ENCODE data around the gene RUNDC1. TPM values are rescaled to one million over a fixed set of nuclear protein-coding genes. Genes with fewer than 3 reads are reported as not detected.
"Not testable (repeated sequence)": the region's sequence is repeated elsewhere in the genome, so short reads cannot be mapped to it uniquely, and the experiment has no call there.

The RUNDC1 gene
- total and polyA plus RNA-seq, 2 donors (not counting 1 experiment from before 2014, with no cell fraction given): 8.0 to 8.8 TPM

GRCh38 chr17:42997390-42997983, 17.1 kb downstream of the RUNDC1 start:
- Histone ChIP-seq H3K4me1 (ENCODE audit: control insufficient read depth, extremely low read depth, insufficient read depth, low read length) (peaks cover 11% of the 10 kb centered on the region), H3K36me3 (ENCODE audit: control insufficient read depth, insufficient read depth, low read length) (peaks cover 11% of the 10 kb centered on the region), H3K9ac (ENCODE audit: insufficient read depth, low read length) (no peak overlapping the region), H3K4me2 (ENCODE audit: extremely low read depth, insufficient read depth, low read length) (peak overlapping the region; percentile 91), H3K9me3 (ENCODE audit: control insufficient read depth, insufficient read depth, low read depth, low read length) (no peaks in the 10 kb centered on the region), H4K20me1 (ENCODE audit: control insufficient read depth, extremely low read depth, insufficient read depth, low read length) (peaks cover 2% of the 10 kb centered on the region), H3K79me2 (ENCODE audit: control insufficient read depth, insufficient read depth, low read length) (peaks cover 26% of the 10 kb centered on the region), H3K27ac (ENCODE audit: insufficient read depth, low read length) (peak overlapping the region; percentile 17), H3K27me3 (ENCODE audit: control insufficient read depth, insufficient read depth, low read length) (no peaks in the 10 kb centered on the region), H2AFZ (ENCODE audit: low read length) (peak overlapping the region; percentile 90), H3K4me3 (replicated peaks in 1 of 4; ENCODE audit: control extremely low read depth in 1 of 4, insufficient read depth in 1 of 4, low read depth in 3 of 4, low read length in 4 of 4) (peak overlapping the region; percentile 6 to 46 (median 28))
- DNase-seq (ENCODE audit: low read depth in 2 of 2): no peak
- TF ChIP-seq CTCF (conservative IDR thresholded peaks at IDR 0.05 in 1 of 2, IDR thresholded peaks at IDR 0.05 in 1 of 2; ENCODE audit: low read depth in 1 of 2, low read length in 2 of 2) (no peak), EZH2 (IDR thresholded peaks at IDR 0.05; ENCODE audit: low read length, missing control alignments) (no peak)

- peak within 1 kb of the TSS; percentile 99 for H3K4me2 ChIP-seq (ENCODE audit: extremely low read depth, insufficient read depth, low read length)
- DNase-seq (ENCODE audit: low read depth in 2 of 2): peak; percentile 100
- H4K20me1 ChIP-seq (ENCODE audit: control insufficient read depth, extremely low read depth, insufficient read depth, low read length): peaks cover 2% of the 10 kb centered on the region
- peak within 1 kb of the TSS; percentile 85 for H3K9ac ChIP-seq (ENCODE audit: insufficient read depth, low read length)
- no peaks in the 10 kb centered on the region for H3K27me3 ChIP-seq (ENCODE audit: control insufficient read depth, insufficient read depth, low read length)
- peaks cover 28% of the 10 kb centered on the region for H3K79me2 ChIP-seq (ENCODE audit: control insufficient read depth, insufficient read depth, low read length)
- peaks cover 16% of the 10 kb centered on the region for H3K36me3 ChIP-seq (ENCODE audit: control insufficient read depth, insufficient read depth, low read length)
- peak within 1 kb of the TSS; percentile 90 for H2AFZ ChIP-seq (ENCODE audit: low read length)
- peak within 1 kb of the TSS; percentile 77 to 99 (median 86) for H3K4me3 ChIP-seq (replicated peaks in 1 of 4; ENCODE audit: control extremely low read depth in 1 of 4, insufficient read depth in 1 of 4, low read depth in 3 of 4, low read length in 4 of 4)
- no peaks in the 10 kb centered on the region for H3K9me3 ChIP-seq (ENCODE audit: control insufficient read depth, insufficient read depth, low read depth, low read length)
- H3K27ac ChIP-seq (ENCODE audit: insufficient read depth, low read length): peak within 1 kb of the TSS; percentile 95
- TF ChIP-seq CTCF (conservative IDR thresholded peaks at IDR 0.05 in 1 of 2, IDR thresholded peaks at IDR 0.05 in 1 of 2; ENCODE audit: low read depth in 1 of 2, low read length in 2 of 2) (peak; percentile 84 to 89), EZH2 (IDR thresholded peaks at IDR 0.05; ENCODE audit: low read length, missing control alignments) (no peak)
- H3K4me1 ChIP-seq (ENCODE audit: control insufficient read depth, extremely low read depth, insufficient read depth, low read length): peaks cover 11% of the 10 kb centered on the region
Measured at GRCh38 chr17:42997984-42998938, 17.9 kb downstream of the RUNDC1 start, which contains the start of gene RPL27. Gene RPL27 (plus strand): TSS chr17:42998419. CDS start chr17:42998751, 332 bp downstream.

DNA sequence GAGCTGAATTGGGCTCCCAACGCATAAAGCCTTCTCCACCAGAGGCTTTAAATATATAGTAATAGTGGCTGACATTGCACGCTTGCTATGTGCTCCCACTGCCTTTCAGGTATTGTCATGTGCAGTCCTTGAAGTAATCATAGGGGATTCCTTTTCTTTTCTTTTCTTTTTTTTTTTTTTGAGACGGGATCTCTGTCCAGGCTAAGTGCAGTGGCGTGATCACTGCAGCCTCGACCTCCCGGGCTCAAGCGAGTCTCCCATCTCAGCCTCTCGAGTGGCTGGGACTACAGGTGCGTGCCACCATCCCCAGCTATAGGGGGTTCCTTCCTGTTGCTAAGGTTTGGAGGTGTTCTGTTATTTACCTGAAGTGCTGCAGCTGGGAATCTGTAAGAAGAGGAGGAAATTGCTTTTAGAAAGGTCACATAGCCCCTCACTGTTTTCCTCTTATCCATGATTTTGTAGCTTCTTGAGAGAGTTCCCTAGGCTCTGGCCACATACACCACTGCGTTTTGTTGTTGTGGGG, 18.7 kb downstream of the RUNDC1 start:
- DNase-seq (ENCODE audit: low read depth in 2 of 2): no peak
- TF ChIP-seq EZH2 (IDR thresholded peaks at IDR 0.05; ENCODE audit: low read length, missing control alignments) (no peak), CTCF (conservative IDR thresholded peaks at IDR 0.05 in 1 of 2, IDR thresholded peaks at IDR 0.05 in 1 of 2; ENCODE audit: low read depth in 1 of 2, low read length in 2 of 2) (no peak)
- H3K36me3 ChIP-seq (ENCODE audit: control insufficient read depth, insufficient read depth, low read length): peaks cover 16% of the 10 kb centered on the region
- peak overlapping the region; percentile 85 for H3K9ac ChIP-seq (ENCODE audit: insufficient read depth, low read length)
- peaks cover 11% of the 10 kb centered on the region for H3K4me1 ChIP-seq (ENCODE audit: control insufficient read depth, extremely low read depth, insufficient read depth, low read length)
- H3K4me3 ChIP-seq (replicated peaks in 1 of 4; ENCODE audit: control extremely low read depth in 1 of 4, insufficient read depth in 1 of 4, low read depth in 3 of 4, low read length in 4 of 4): peak overlapping the region; percentile 77 to 99 (median 86)
- peak overlapping the region; percentile 99 for H3K4me2 ChIP-seq (ENCODE audit: extremely low read depth, insufficient read depth, low read length)
- peak overlapping the region; percentile 95 for H3K27ac ChIP-seq (ENCODE audit: insufficient read depth, low read length)
- no peak overlapping the region for H2AFZ ChIP-seq (ENCODE audit: low read length)
- H3K9me3 ChIP-seq (ENCODE audit: control insufficient read depth, insufficient read depth, low read depth, low read length): no peaks in the 10 kb centered on the region
- H4K20me1 ChIP-seq (ENCODE audit: control insufficient read depth, extremely low read depth, insufficient read depth, low read length): peaks cover 2% of the 10 kb centered on the region
- H3K27me3 ChIP-seq (ENCODE audit: control insufficient read depth, insufficient read depth, low read length): no peaks in the 10 kb centered on the region
- H3K79me2 ChIP-seq (ENCODE audit: control insufficient read depth, insufficient read depth, low read length): peaks cover 28% of the 10 kb centered on the region

GRCh38 chr17:43000894-43001293, 20.5 kb downstream of the RUNDC1 start:
- not testable (repeated sequence) for DNase-seq (ENCODE audit: low read depth in 2 of 2); H2AFZ ChIP-seq (ENCODE audit: low read length); H3K4me3 ChIP-seq (replicated peaks in 1 of 4; ENCODE audit: control extremely low read depth in 1 of 4, insufficient read depth in 1 of 4, low read depth in 3 of 4, low read length in 4 of 4); H4K20me1 ChIP-seq (ENCODE audit: control insufficient read depth, extremely low read depth, insufficient read depth, low read length); H3K27me3 ChIP-seq (ENCODE audit: control insufficient read depth, insufficient read depth, low read length); H3K4me2 ChIP-seq (ENCODE audit: extremely low read depth, insufficient read depth, low read length); H3K27ac ChIP-seq (ENCODE audit: insufficient read depth, low read length); H3K9me3 ChIP-seq (ENCODE audit: control insufficient read depth, insufficient read depth, low read depth, low read length); H3K9ac ChIP-seq (ENCODE audit: insufficient read depth, low read length)
- H3K4me1 ChIP-seq (ENCODE audit: control insufficient read depth, extremely low read depth, insufficient read depth, low read length): peaks cover 11% of the 10 kb centered on the region
- H3K79me2 ChIP-seq (ENCODE audit: control insufficient read depth, insufficient read depth, low read length): peaks cover 28% of the 10 kb centered on the region
- peaks cover 16% of the 10 kb centered on the region for H3K36me3 ChIP-seq (ENCODE audit: control insufficient read depth, insufficient read depth, low read length)
